H9 (cell line): ENCODE measurements around the gene STARD8. TPM values are rescaled to one million over a fixed set of nuclear protein-coding genes. Genes with fewer than 3 reads are reported as not detected.
A peak's percentile ranks its signal among the peaks of the same experiment; 100 is the strongest.

Source experiments
- DNase-seq: peaks from one replicate; pipeline ENCODE4 v3.0.0-alpha.2; 2017
- H2AFZ ChIP-seq: one replicate; pipeline ENCODE4 v1.6.1; 2013; ENCODE audit warnings: mild to moderate bottlenecking, low read length, control low read depth, moderate library complexity
- H2AK5ac ChIP-seq: 2 replicates; pipeline ENCODE4 v1.6.1; 2013; ENCODE audit warnings: low read length, control low read depth, mixed read lengths; ENCODE audit not compliant: insufficient read length
- H2BK120ac ChIP-seq: one replicate; pipeline ENCODE4 v1.6.1; 2013; ENCODE audit warnings: low read depth, mild to moderate bottlenecking, low read length, control low read depth, inconsistent platforms; ENCODE audit not compliant: poor library complexity, severe bottlenecking
- H2BK12ac ChIP-seq: 2 replicates; pipeline ENCODE4 v1.6.1; 2013; ENCODE audit warnings: low read length, control low read depth, mixed read lengths, low read depth; ENCODE audit not compliant: insufficient read length
- H2BK15ac ChIP-seq: 2 replicates; pipeline ENCODE4 v1.6.1; 2013; ENCODE audit warnings: low read depth, low read length, control low read depth
- H2BK20ac ChIP-seq: one replicate; pipeline ENCODE4 v1.6.1; 2013; ENCODE audit warnings: low read depth, mild to moderate bottlenecking, low read length, control low read depth, inconsistent platforms; ENCODE audit not compliant: poor library complexity, severe bottlenecking
- H2BK5ac ChIP-seq: 2 replicates; pipeline ENCODE4 v1.6.1; 2013; ENCODE audit warnings: low read length, control low read depth, mixed read lengths; ENCODE audit not compliant: insufficient read length
- H3K14ac ChIP-seq: 2 replicates; pipeline ENCODE4 v1.6.1; 2013; ENCODE audit warnings: low read length, control low read depth; ENCODE audit not compliant: insufficient read depth
- H3K18ac ChIP-seq: 2 replicates; pipeline ENCODE4 v1.6.1; 2013; ENCODE audit warnings: low read depth, mild to moderate bottlenecking, mixed read lengths, low read length, control low read depth; ENCODE audit not compliant: insufficient read length
- H3K23ac ChIP-seq: 2 replicates; pipeline ENCODE4 v1.6.1; 2013; ENCODE audit warnings: low read length, control low read depth, mixed read lengths, low read depth; ENCODE audit not compliant: insufficient read length
- H3K23me2 ChIP-seq: 2 replicates; pipeline ENCODE4 v1.6.1; 2013; ENCODE audit warnings: low read depth, mild to moderate bottlenecking, mixed read lengths, low read length, control low read depth; ENCODE audit not compliant: insufficient read length, poor library complexity, severe bottlenecking
- H3K27ac ChIP-seq: 2 replicates; pipeline ENCODE4 v1.5.1; 2013; ENCODE audit warnings: low read length, control low read depth, mixed read lengths, low read depth; ENCODE audit not compliant: insufficient read length
- H3K27me3 ChIP-seq: 2 replicates; pipeline ENCODE4 v1.6.1; 2013; ENCODE audit warnings: low read length, control low read depth, inconsistent platforms; ENCODE audit not compliant: insufficient read depth
- H3K4ac ChIP-seq: 2 replicates; pipeline ENCODE4 v1.6.1; 2013; ENCODE audit warnings: low read depth, mild to moderate bottlenecking, control low read depth, inconsistent platforms, low read length, moderate library complexity
- H3K4me1 ChIP-seq: 2 replicates; pipeline ENCODE4 v1.6.1; 2013; ENCODE audit warnings: low read length, control low read depth, inconsistent platforms; ENCODE audit not compliant: insufficient read depth
- H3K4me2 ChIP-seq: 2 replicates; pipeline ENCODE4 v1.6.1; 2013; ENCODE audit warnings: low read length, control low read depth, mixed read lengths; ENCODE audit not compliant: insufficient read length, insufficient read depth
- H3K56ac ChIP-seq: 2 replicates; pipeline ENCODE4 v1.6.1; 2013; ENCODE audit warnings: low read depth, mild to moderate bottlenecking, mixed read lengths, low read length, control low read depth; ENCODE audit not compliant: insufficient read length
- H3K79me1 ChIP-seq: 2 replicates; pipeline ENCODE4 v1.6.1; 2013; ENCODE audit warnings: low read depth, mild to moderate bottlenecking, moderate library complexity, low read length, control low read depth, inconsistent platforms; ENCODE audit not compliant: insufficient read depth, poor library complexity, severe bottlenecking
- H3K79me2 ChIP-seq: 2 replicates; pipeline ENCODE4 v1.6.1; 2013; ENCODE audit warnings: low read length, control low read depth, inconsistent platforms; ENCODE audit not compliant: insufficient read depth
- H3K9ac ChIP-seq: 2 replicates; pipeline ENCODE4 v1.6.1; 2013; ENCODE audit warnings: low read length, control low read depth, mixed read lengths; ENCODE audit not compliant: insufficient read length; ENCODE audit errors: extremely low read depth
- H3K9me3 ChIP-seq: one replicate; pipeline ENCODE4 v1.6.1; 2013; ENCODE audit warnings: low read depth, low read length, inconsistent platforms; ENCODE audit not compliant: control insufficient read depth
- H3T11ph ChIP-seq: one replicate; pipeline ENCODE4 v1.6.1; 2013; ENCODE audit warnings: mild to moderate bottlenecking, low read length, control low read depth, inconsistent platforms
- H4K20me1 ChIP-seq: one replicate; pipeline ENCODE4 v1.6.1; 2013; ENCODE audit not compliant: control insufficient read depth, insufficient read length, insufficient read depth
- H4K5ac ChIP-seq: 2 replicates; pipeline ENCODE4 v1.6.1; 2013; ENCODE audit warnings: low read depth, mild to moderate bottlenecking, mixed read lengths, low read length, control low read depth; ENCODE audit not compliant: insufficient read length
- H4K8ac ChIP-seq: replicated peaks from 2 replicates; pipeline ENCODE4 v1.6.1; 2013; ENCODE audit warnings: low read length, control low read depth, mixed read lengths, low read depth; ENCODE audit not compliant: insufficient read length
- H4K91ac ChIP-seq: 2 replicates; pipeline ENCODE4 v1.6.1; 2013; ENCODE audit warnings: low read depth, mild to moderate bottlenecking, moderate library complexity, mixed read lengths, low read length, control low read depth; ENCODE audit not compliant: insufficient read length
- H3K27ac Mint-ChIP-seq, 3 experiments: 2 replicates in 2 of 3; 3 replicates in 1 of 3; pipeline ENCODE4 v1.8.0; 2020 to 2021; ENCODE audit warnings: mixed read lengths in 3 of 3, mild to moderate bottlenecking in 1 of 3, moderate library complexity in 1 of 3
- H3K27me3 Mint-ChIP-seq: 2 replicates; pipeline ENCODE4 v1.8.0; 2021; ENCODE audit warnings: low read depth, mild to moderate bottlenecking, moderate library complexity, mixed read lengths
- H3K36me3 Mint-ChIP-seq, 3 experiments: 2 replicates in 2 of 3; 3 replicates in 1 of 3; pipeline ENCODE4 v1.8.0; 2020 to 2021; ENCODE audit warnings: low read depth in 3 of 3, mixed read lengths in 3 of 3; ENCODE audit not compliant: insufficient read depth in 1 of 3
- H3K4me1 Mint-ChIP-seq, 2 experiments: 2 replicates each; pipeline ENCODE4 v1.8.0; 2020; ENCODE audit warnings: mixed read lengths in 2 of 2
- H3K4me3 Mint-ChIP-seq, 2 experiments: 2 replicates in 1 of 2; 3 replicates in 1 of 2; pipeline ENCODE4 v1.8.0; 2020 to 2021; ENCODE audit warnings: mild to moderate bottlenecking in 2 of 2, mixed read lengths in 2 of 2, moderate library complexity in 1 of 2
- H3K9me3 Mint-ChIP-seq, 2 experiments: 2 replicates in 1 of 2; 3 replicates in 1 of 2; pipeline ENCODE4 v1.8.0; 2020; ENCODE audit warnings: mild to moderate bottlenecking in 2 of 2, mixed read lengths in 2 of 2, moderate library complexity in 1 of 2
- CTCF ChIP-seq: fragments of 200-600 bp; sonication (generic); conservative IDR thresholded peaks from 3 replicates; pipeline ENCODE4 v1.8.0; 2021; ENCODE audit warnings: antibody characterized with exemption, mild to moderate bottlenecking
- WGBS: extraction: QIAGEN DNeasy Blood & Tissue Kit; methylation state at CpG from one replicate; pipeline ENCODE4 v1.1.7; 2013; ENCODE audit warnings: missing lambda C conversion rate, low lambda C conversion rate, mixed read lengths; ENCODE audit not compliant: insufficient read length; ENCODE audit errors: extremely low coverage; 5-methylcytosine and 5-hydroxymethylcytosine counted together
- total RNA-seq: library from RNA; stranded (reverse); gene quantifications from 2 replicates; pipeline ENCODE4 v1.2.1, GENCODE V29; 2021

The STARD8 gene
- total RNA-seq, 1 experiment from 2014 or later: 0.52 TPM

DNA sequence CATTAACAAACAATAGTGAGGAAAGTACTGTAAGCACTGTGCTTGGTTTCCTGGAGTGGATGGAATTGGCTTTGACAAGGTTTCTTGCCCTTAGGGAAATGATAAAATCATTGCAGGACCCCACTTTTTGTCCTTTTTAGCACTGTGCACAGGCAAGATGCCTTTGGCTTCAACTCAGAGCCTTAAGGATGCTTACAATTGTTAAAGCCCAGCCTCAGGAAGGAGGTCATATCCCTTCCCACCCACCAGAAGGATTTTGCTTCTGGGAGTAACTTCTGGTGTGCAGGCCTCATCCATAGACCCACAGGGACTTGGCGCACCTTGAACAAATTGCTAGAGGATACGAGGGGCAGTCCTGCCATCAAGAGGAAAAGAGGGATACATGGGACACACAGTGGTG lies 44.5 kb downstream of the STARD8 start:
- Histone ChIP-seq H3K4me2 (no peak overlapping the region), H2AFZ (no peak overlapping the region), H3K4me1 (peaks cover 2% of the 10 kb centered on the region; the same call in 1 of the 2 replicates), H3K79me1 (no peaks in the 10 kb centered on the region), H2BK120ac (no peak overlapping the region), H3K9me3 (peaks cover 40% of the 10 kb centered on the region), H3K14ac (no peak overlapping the region), H3K79me2 (no peaks in the 10 kb centered on the region), H4K5ac (no peak overlapping the region), H2BK20ac (no peak overlapping the region), H3K23ac (no peak overlapping the region), H3K27ac (no peak overlapping the region), H3K18ac (no peak overlapping the region), H2BK12ac (no peak overlapping the region), H2AK5ac (no peak overlapping the region), H4K20me1 (no peaks in the 10 kb centered on the region), H2BK5ac (no peak overlapping the region), H4K8ac (no peak overlapping the region), H3K9ac (no peak overlapping the region), H3K27me3 (no peaks in the 10 kb centered on the region; the same call in 1 of the 2 replicates), H2BK15ac (no peak overlapping the region), H4K91ac (no peak overlapping the region), H3K23me2 (no peaks in the 10 kb centered on the region), H3K56ac (no peak overlapping the region), H3K4ac (no peak overlapping the region), H3T11ph (no peak overlapping the region)
- Mint-ChIP-seq H3K4me3 (peak overlapping the region in 1 of 2 experiments; percentile 35; a peak in 1 of 5 replicates), H3K27ac (no peak overlapping the region; a peak in 1 of 7 replicates), H3K4me1 (peaks cover 16 to 31% of the 10 kb centered on the region in 2 experiments; a peak in 3 of 4 replicates), H3K27me3 (peaks cover 41% of the 10 kb centered on the region), H3K9me3 (peaks cover 61 to 67% of the 10 kb centered on the region in 2 experiments), H3K36me3 (peaks cover 0 to 5% (median 0%) of the 10 kb centered on the region in 3 experiments; a peak in 4 of 7 replicates)
- no peak for DNase-seq
- TF ChIP-seq CTCF: no peak
- WGBS: no CpG with 5 or more reads among the region's 2 CpGs
